Prostate gland (tissue), 2 donors: Measurements from ENCODE around the gene RHCE.
"Not testable (repeated sequence)": the region's sequence is repeated elsewhere in the genome, so short reads cannot be mapped to it uniquely, and the experiment has no call there.

ENCODE experiments used
- CTCF ChIP-seq, 4 experiments: fragments of 200-600 bp in 2 of 4; fragments of 450-650 bp in 2 of 4; sonication (generic) in 2 of 4; IDR thresholded peaks; 1 replicate in 3 of 4; 2 replicates in 1 of 4; pipeline ENCODE4 v1.5.1; 2016 to 2019; ENCODE audit warnings: antibody characterized with exemption in 4 of 4, mild to moderate bottlenecking in 2 of 4, moderate library complexity in 2 of 4
- POLR2A ChIP-seq: fragments of 450-650 bp; IDR thresholded peaks from one replicate; pipeline ENCODE4 v1.6.1; 2016; ENCODE audit warnings: antibody characterized with exemption, mild to moderate bottlenecking
- POLR2AphosphoS5 ChIP-seq: sonication (generic); formaldehyde crosslinking; IDR thresholded peaks from one replicate; pipeline ENCODE4 v1.6.1; 2017; ENCODE audit warnings: antibody characterized with exemption

- not testable (repeated sequence) for TF ChIP-seq CTCF (IDR thresholded peaks at IDR 0.05); POLR2AphosphoS5; POLR2A
Observed at GRCh38 chr1:25369691-25370271, 50.8 kb downstream of the RHCE start.
